Hindlimb muscle (tissue), 1 donor: ENCODE results near the gene FGD2. TPM values are rescaled to one million over a fixed set of nuclear protein-coding genes. Genes with fewer than 3 reads are reported as not detected.

Experiments
- DNase-seq: peaks from one replicate; pipeline ENCODE4 v3.0.0-alpha.2; 2013
- polyA plus RNA-seq: library from polyadenylated mRNA; unstranded; fragments of 120-200 nt; gene quantifications from one replicate; pipeline ENCODE4 v1.2.1, GENCODE V29; 2013; ENCODE audit not compliant: insufficient read length

FGD2 gene
- polyA plus RNA-seq, 1 donor: 5.7 TPM

- DNase-seq: no peak
Measured at GRCh38 chr6:36997811-36998722, 7.4 kb upstream of the FGD2 start.

DNA sequence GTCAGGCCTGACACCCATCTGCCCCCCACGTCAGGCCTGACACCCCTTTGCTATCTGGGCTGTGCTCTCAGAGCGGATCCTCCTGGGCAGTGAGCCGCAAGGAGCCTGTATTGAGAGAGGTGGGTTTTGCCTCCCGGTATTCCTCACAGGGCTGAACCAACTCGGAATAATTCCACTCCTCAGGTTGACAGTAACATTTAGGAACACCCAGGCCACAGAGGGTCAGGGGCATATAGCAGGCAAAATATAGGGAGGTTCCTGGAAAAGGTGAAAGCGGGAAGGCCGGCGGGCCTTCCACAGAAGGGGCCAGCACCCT, 6.8 kb upstream of the FGD2 start:
- no peak for DNase-seq

DNA sequence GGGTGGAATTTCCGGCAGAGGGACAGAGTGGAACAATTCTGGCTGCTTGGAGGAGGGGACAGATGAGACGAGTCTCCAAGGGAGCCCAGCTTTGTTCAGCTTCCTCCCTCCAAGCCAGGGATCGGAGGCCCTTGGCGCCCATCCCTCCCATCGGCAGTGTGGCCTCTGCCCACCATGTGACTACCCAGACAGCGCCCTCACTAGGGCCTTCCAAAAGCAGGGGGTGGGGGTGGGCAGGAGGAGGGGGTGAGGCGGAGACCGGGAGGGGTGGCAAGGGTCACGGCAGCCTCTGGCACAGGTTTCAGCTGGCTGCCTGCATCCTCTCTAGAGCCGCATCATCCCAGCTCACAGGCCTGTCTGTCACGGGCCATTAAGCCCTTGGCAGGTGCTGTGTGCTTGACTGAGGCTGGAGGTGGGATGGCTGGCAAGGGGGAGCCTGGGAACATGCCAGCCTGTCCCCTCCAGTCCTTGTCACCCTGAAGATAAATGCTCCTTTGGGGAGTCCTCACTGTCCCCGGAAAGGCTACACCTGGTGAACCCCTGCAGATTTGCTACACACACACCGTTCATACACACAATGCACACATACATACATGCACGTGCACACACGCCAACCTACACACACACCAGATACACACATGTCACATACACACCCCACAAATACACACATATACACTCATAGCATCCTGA, 6.2 kb upstream of the FGD2 start:
- no peak for DNase-seq

DNA sequence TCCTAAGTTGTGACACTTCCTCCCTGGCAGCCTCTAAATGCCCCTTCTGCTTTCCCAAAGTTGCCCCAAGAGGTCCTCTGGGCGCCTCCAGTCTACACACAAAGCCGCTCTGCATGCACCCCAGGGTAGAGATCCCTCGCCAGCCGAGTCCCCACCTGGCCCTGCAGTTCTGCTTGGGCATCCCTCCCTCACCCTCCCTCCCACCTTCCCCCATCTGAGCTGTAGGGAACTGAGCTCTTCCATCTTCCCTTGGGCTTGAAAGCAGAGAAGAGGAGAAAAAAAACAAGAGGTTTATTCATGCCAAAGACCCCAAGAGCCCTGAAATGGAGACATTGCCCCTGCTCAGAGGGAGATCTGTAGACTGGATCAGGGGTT, 5.7 kb upstream of the FGD2 start:
- DNase-seq: no peak

DNA sequence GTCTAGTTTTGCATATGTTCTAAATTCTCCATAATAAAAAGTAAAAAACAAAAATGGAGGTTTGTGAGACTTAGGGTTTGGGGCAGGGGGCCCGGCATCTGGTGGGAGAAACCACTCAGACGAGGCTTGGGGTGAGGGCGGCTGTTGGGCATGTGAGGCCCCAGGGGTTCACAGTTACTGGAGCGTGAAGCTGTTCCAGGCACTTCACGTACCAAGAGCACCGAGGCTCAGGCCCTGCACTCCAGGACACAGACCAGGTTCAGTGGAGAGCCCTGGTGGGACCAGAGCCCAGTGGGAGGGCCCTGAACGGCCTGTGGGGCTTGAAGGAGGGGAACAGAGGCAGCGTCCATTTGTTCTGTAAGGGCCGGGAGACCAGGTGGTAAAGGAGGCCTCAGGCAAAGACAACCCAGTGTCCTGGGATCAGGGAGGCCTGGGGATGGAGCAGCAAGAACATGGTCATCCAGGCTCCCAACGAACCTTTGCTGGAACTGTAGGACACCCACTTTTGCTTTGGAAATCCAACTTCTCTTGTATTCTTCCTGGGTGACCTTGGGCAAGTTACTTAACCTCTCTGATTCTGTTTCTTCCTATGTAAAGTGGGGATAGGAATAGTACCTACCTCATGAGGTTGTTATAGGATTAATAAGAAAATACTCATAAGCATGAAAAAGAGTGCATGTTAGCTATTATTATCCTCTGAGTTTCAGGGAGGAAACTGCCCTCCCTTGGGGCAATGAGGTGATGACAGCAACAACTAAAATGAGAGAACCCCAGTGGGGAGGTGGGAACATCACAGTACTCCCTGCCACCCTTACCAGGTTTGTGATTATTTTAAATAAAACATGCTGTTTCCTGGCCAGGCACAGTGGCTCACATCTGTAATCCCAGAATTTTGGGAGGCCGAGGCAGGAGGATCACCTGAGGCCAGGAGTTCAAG, 1.1 kb upstream of the FGD2 start:
- no peak for DNase-seq

DNA sequence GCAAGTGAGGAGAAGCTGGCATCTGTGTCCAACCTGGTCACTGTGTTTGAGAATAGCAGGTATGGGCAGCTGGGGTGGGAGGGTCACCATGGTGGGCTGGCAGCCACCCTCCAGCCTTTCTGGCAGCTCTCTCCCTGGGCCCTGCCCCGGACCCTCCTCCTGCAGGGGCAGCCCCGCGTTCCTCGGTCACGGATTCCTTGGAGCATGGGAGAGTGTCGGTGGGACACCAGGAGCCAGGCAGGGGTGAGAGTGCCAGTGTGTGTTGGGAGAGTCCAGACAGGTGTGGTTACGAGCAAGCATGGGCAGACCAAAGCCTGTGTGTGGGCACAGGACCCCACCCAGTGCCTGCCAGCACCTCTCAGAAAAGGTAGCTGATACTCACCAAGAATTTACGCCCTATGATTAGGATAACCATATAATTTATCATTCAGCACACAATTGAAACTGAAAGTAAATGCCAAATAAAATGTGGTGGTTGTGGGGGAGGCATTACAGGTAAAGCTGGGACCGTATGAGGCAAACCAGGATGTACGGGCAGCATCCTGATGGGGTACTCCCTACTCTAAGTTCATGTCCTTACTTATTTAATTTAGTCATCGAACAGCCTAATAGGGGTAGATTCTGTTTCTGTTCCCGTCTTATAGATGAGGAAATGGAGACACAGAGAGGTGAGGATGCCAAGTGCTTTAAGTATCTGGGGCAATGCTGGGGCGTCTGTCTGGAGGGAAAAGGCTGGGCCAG, 542 bp downstream of the FGD2 start:
- DNase-seq: no peak

GRCh38 chr6:37006793-37007339, 1.4 kb downstream of the FGD2 start:
- DNase-seq: no peak

GRCh38 chr6:37007340-37008043, 2.0 kb downstream of the FGD2 start:
- no peak for DNase-seq

GRCh38 chr6:37008484-37009465, 3.3 kb downstream of the FGD2 start:
- DNase-seq: no peak

GRCh38 chr6:37010402-37010892, 5.0 kb downstream of the FGD2 start:
- no peak for DNase-seq

- no peak for DNase-seq
Measured at GRCh38 chr6:37011656-37012378, 6.4 kb downstream of the FGD2 start.

- DNase-seq: no peak
Measured at GRCh38 chr6:37013516-37014491, 8.3 kb downstream of the FGD2 start.

GRCh38 chr6:37014667-37015066, 9.2 kb downstream of the FGD2 start:
- DNase-seq: no peak

DNA sequence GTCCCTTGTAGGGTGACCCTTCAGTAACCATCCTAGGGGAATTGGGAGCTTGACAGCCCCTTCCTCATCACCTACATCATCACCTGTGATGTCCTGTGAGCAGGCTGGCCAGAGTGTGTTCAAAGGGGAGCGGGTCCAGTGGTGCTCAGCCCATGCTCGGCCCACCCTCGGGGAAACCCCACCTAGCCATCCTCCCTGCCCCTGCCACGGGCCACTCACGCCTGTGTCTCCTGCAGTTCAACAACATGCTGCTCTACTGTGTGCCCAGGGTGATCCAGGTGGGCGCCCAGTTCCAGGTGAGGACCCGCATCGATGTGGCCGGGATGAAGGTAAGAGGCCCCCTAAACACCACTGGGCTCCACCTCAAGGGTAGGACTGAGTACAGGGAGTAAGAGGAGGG, 10.1 kb downstream of the FGD2 start:
- no peak for DNase-seq

GRCh38 chr6:37016995-37017394, 11.5 kb downstream of the FGD2 start:
- DNase-seq: no peak

DNA sequence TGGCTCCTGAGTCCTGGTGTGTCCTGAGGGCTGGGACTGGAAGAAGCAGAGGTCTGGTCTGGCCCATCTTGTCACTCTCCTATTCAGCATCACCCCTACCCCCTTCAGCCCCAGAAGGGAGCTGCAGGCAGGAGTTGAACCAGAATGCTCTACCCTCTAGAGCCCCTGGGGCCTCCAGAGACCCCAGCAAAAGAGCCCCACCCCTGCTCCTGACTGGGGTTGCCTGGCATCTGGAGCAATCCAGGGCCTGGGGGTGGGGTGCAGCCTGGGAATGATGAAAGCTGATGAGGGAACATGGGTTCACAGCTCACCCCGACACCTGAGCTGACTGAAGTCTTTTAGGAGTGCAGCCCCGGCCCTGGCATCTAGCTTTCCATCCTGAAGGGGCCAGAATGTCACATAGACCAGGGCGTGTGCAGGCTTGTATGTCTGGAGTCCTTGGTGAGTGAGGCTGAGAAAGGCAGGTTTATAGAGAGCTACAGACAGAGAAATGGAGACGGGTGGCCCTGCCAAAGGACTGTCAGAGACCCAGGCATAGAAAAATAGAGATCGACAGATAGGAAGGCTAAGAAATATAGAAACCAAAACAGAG, 12.2 kb downstream of the FGD2 start:
- DNase-seq: no peak
